GM12878 (cell line): ENCODE measurements around the gene FAM47E. TPM values are rescaled to one million over a fixed set of nuclear protein-coding genes. Genes with fewer than 3 reads are reported as not detected.

Experiments
- BCL11A ChIP-seq: IDR thresholded peaks from 2 replicates; pipeline ENCODE4 v1.6.1; 2011; ENCODE audit warnings: low read depth, low read length
- ESRRA ChIP-seq: IDR thresholded peaks from 2 replicates; pipeline ENCODE4 v1.6.1; 2012; ENCODE audit warnings: mild to moderate bottlenecking, low read length, improper control_type of control experiment
- IKZF2 ChIP-seq, 2 experiments: fragments of 450-650 bp; IDR thresholded peaks; 2 replicates each; pipeline ENCODE4 v1.6.1; 2017; ENCODE audit warnings: mild to moderate bottlenecking in 2 of 2, moderate library complexity in 2 of 2
- MLLT1 ChIP-seq: fragments of 450-650 bp; IDR thresholded peaks from 2 replicates; pipeline ENCODE4 v1.6.1; 2016; ENCODE audit warnings: mild to moderate bottlenecking
- MXI1 ChIP-seq: fragments of 150-350 bp; IDR thresholded peaks from 2 replicates; pipeline ENCODE4 v1.6.1; 2011; ENCODE audit warnings: low read depth, mild to moderate bottlenecking, inconsistent platforms, low read length, improper control_type of control experiment
- NFXL1 ChIP-seq: fragments of 450-650 bp; IDR thresholded peaks from 2 replicates; pipeline ENCODE4 v1.6.1; 2017; ENCODE audit warnings: antibody characterized with exemption, mild to moderate bottlenecking, borderline replicate concordance
- PAX5 ChIP-seq: IDR thresholded peaks from 2 replicates; pipeline ENCODE4 v1.6.1; 2011; ENCODE audit warnings: low read depth, low read length, borderline replicate concordance
- RUNX3 ChIP-seq: IDR thresholded peaks from 2 replicates; pipeline ENCODE4 v1.6.1; 2012; ENCODE audit warnings: low read length, inconsistent platforms
- SIX5 ChIP-seq: IDR thresholded peaks from 2 replicates; pipeline ENCODE4 v1.6.1; 2011; ENCODE audit warnings: mild to moderate bottlenecking, low read depth, low read length, moderate library complexity; ENCODE audit not compliant: severe bottlenecking
- SREBF1 ChIP-seq: IDR thresholded peaks from 2 replicates; pipeline ENCODE4 v1.6.1; 2012; ENCODE audit warnings: mild to moderate bottlenecking, low read length
- ZBTB4 ChIP-seq: fragments of 450-650 bp; formaldehyde crosslinking; IDR thresholded peaks from 2 replicates; pipeline ENCODE4 v1.4.0; 2022; ENCODE audit warnings: mild to moderate bottlenecking, moderate library complexity
- ZNF217 ChIP-seq: fragments of 450-650 bp; IDR thresholded peaks from 2 replicates; pipeline ENCODE4 v1.6.1; 2017; ENCODE audit warnings: antibody characterized with exemption, mild to moderate bottlenecking
- ZNF592 ChIP-seq: fragments of 450-650 bp; IDR thresholded peaks from 2 replicates; pipeline ENCODE4 v1.6.1; 2017; ENCODE audit warnings: mild to moderate bottlenecking, moderate library complexity
- polyA plus RNA-seq, 11 experiments: library from polyadenylated mRNA; depleted of rRNA in 4 of 11; unstranded in 6 of 11; stranded (reverse) in 5 of 11; fragments of >200 nt; fragmentation: Nextera tagmentation in 4 of 11; fragmentation: Illumina TruSeq in 1 of 11; extraction: Ambion mirVana in 4 of 11; extraction: Trizol in 1 of 11; gene quantifications; 1 replicate in 1 of 11; 2 replicates in 10 of 11; pipeline versions ENCODE4 v1.2.1 to v1.2.3, GENCODE V29; 2011 to 2016; ENCODE audit warnings: inconsistent platforms in 2 of 11, missing spikeins in 2 of 11, low read depth in 1 of 11
- total RNA-seq, 4 experiments: library from RNA; depleted of rRNA in 3 of 4; stranded (reverse); fragments of >200 nt in 3 of 4; fragmentation: Illumina TruSeq in 1 of 4; extraction: Trizol in 1 of 4; gene quantifications; 2 replicates each; pipeline versions ENCODE4 v1.2.1 to v1.2.3, GENCODE V29; 2013 to 2021
- TF ChIP-seq, protein P1 (sequence below): fragments of 450-650 bp; IDR thresholded peaks from 2 replicates; pipeline ENCODE4 v1.6.1; 2016; ENCODE audit warnings: mild to moderate bottlenecking
- TF ChIP-seq, protein P2 (sequence below): fragments of 150-350 bp; IDR thresholded peaks from 2 replicates; pipeline ENCODE4 v1.6.1; 2016; ENCODE audit warnings: low read depth, low read length
- TF ChIP-seq, protein P3 (sequence below): IDR thresholded peaks from 2 replicates; pipeline ENCODE4 v1.6.1; 2012; ENCODE audit warnings: low read depth, low read length, improper control_type of control experiment

FAM47E gene
- total and polyA plus RNA-seq, 10 of the 15 experiments (the other 5 are each of a cell fraction or from before 2014, with no cell fraction given), result 0.03 TPM; not detected in 9

- no peak for TF ChIP-seq MLLT1
- peak; percentile 78; the same call in 1 of the 2 replicates for TF ChIP-seq ZNF217
- no peak for TF ChIP-seq MXI1
- TF ChIP-seq, protein P1, sequence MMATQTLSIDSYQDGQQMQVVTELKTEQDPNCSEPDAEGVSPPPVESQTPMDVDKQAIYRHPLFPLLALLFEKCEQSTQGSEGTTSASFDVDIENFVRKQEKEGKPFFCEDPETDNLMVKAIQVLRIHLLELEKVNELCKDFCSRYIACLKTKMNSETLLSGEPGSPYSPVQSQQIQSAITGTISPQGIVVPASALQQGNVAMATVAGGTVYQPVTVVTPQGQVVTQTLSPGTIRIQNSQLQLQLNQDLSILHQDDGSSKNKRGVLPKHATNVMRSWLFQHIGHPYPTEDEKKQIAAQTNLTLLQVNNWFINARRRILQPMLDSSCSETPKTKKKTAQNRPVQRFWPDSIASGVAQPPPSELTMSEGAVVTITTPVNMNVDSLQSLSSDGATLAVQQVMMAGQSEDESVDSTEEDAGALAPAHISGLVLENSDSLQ, result peak; percentile 47
- TF ChIP-seq ZBTB4 (CRISPR knock-in tag), result no peak
- TF ChIP-seq, protein P2, sequence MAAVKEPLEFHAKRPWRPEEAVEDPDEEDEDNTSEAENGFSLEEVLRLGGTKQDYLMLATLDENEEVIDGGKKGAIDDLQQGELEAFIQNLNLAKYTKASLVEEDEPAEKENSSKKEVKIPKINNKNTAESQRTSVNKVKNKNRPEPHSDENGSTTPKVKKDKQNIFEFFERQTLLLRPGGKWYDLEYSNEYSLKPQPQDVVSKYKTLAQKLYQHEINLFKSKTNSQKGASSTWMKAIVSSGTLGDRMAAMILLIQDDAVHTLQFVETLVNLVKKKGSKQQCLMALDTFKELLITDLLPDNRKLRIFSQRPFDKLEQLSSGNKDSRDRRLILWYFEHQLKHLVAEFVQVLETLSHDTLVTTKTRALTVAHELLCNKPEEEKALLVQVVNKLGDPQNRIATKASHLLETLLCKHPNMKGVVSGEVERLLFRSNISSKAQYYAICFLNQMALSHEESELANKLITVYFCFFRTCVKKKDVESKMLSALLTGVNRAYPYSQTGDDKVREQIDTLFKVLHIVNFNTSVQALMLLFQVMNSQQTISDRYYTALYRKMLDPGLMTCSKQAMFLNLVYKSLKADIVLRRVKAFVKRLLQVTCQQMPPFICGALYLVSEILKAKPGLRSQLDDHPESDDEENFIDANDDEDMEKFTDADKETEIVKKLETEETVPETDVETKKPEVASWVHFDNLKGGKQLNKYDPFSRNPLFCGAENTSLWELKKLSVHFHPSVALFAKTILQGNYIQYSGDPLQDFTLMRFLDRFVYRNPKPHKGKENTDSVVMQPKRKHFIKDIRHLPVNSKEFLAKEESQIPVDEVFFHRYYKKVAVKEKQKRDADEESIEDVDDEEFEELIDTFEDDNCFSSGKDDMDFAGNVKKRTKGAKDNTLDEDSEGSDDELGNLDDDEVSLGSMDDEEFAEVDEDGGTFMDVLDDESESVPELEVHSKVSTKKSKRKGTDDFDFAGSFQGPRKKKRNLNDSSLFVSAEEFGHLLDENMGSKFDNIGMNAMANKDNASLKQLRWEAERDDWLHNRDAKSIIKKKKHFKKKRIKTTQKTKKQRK, result no peak
- no peak for TF ChIP-seq NFXL1
- peak; percentile 86; the same call in 1 of the 2 replicates for TF ChIP-seq PAX5
- TF ChIP-seq, protein P3, sequence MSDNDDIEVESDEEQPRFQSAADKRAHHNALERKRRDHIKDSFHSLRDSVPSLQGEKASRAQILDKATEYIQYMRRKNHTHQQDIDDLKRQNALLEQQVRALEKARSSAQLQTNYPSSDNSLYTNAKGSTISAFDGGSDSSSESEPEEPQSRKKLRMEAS, result no peak
- no peak for TF ChIP-seq SREBF1
- TF ChIP-seq ESRRA, result no peak
- TF ChIP-seq RUNX3, result peak; percentile 98
- peak; percentile 75 for TF ChIP-seq BCL11A
- no peak for TF ChIP-seq SIX5
- TF ChIP-seq IKZF2 (IDR thresholded peaks at IDR 0.05), result peak; percentile 36 to 46; a peak in 1 of 4 replicates
- TF ChIP-seq ZNF592, result no peak
Measured at GRCh38 chr4:76301068-76301774, 49.7 kb downstream of the FAM47E start (continued).
